Iris pigment epithelial cell (primary cell): ENCODE results near the gene SMIM29.
"Not testable (repeated sequence)": the region's sequence is repeated elsewhere in the genome, so short reads cannot be mapped to it uniquely, and the experiment has no call there.

Experiments
- DNase-seq: peaks from one replicate; pipeline ENCODE4 v3.0.0-alpha.2; 2011; ENCODE audit warnings: low read depth

The SMIM29 gene

GRCh38 chr6:34267746-34268145 is 18.9 kb upstream of the SMIM29 start:
- no peak for DNase-seq

GRCh38 chr6:34263484-34263883 is 14.7 kb upstream of the SMIM29 start:
- not testable (repeated sequence) for DNase-seq

GRCh38 chr6:34260576-34261267 is 11.9 kb upstream of the SMIM29 start:
- no peak for DNase-seq

- DNase-seq = no peak
Measured at GRCh38 chr6:34259529-34260069, 10.8 kb upstream of the SMIM29 start.

- not testable (repeated sequence) for DNase-seq
Measured at GRCh38 chr6:34252395-34252794, 3.6 kb upstream of the SMIM29 start.

- DNase-seq = peak; percentile 36
Measured at GRCh38 chr6:34249469-34250261, 859 bp upstream of the SMIM29 start.

- DNase-seq = peak; percentile 43
Measured at GRCh38 chr6:34248198-34248726, 544 bp downstream of the SMIM29 start.

GRCh38 chr6:34247481-34248197 is 1.2 kb downstream of the SMIM29 start:
- DNase-seq = no peak

- DNase-seq = peak; percentile 54
Measured at GRCh38 chr6:34246563-34247391, 2.0 kb downstream of the SMIM29 start.

GRCh38 chr6:34246249-34246562 is 2.6 kb downstream of the SMIM29 start:
- DNase-seq = no peak

- DNase-seq = not testable (repeated sequence)
Measured at GRCh38 chr6:34245761-34246140, 3.1 kb downstream of the SMIM29 start.

GRCh38 chr6:34245032-34245760 is 3.6 kb downstream of the SMIM29 start:
- not testable (repeated sequence) for DNase-seq

- peak; percentile 95 for DNase-seq
Measured at GRCh38 chr6:34243901-34244884, 4.6 kb downstream of the SMIM29 start.

- peak; percentile 58 for DNase-seq
Measured at GRCh38 chr6:34243131-34243771, 5.6 kb downstream of the SMIM29 start.

- DNase-seq = peak; percentile 38
Measured at GRCh38 chr6:34242252-34243130, 6.3 kb downstream of the SMIM29 start.

GRCh38 chr6:34241351-34242215 is 7.2 kb downstream of the SMIM29 start:
- DNase-seq = no peak
